DOHH2 (cell line): Measurements from ENCODE around the gene HTR2B.

Source experiments
- CTCF ChIP-seq: fragments of 200-600 bp; sonication (generic); IDR thresholded peaks from one replicate; pipeline ENCODE4 v1.5.1; 2014; ENCODE audit warnings: antibody characterized with exemption, mild to moderate bottlenecking, low read depth, low read length; ENCODE audit not compliant: poor library complexity, severe bottlenecking
- EZH2phosphoT487 ChIP-seq: fragments of 200-600 bp; sonication (generic); IDR thresholded peaks from 2 replicates; pipeline ENCODE4 v1.6.1; 2017; ENCODE audit warnings: borderline replicate concordance, mild to moderate bottlenecking, antibody characterized with exemption, low read length, moderate library complexity, mixed read lengths

DNA sequence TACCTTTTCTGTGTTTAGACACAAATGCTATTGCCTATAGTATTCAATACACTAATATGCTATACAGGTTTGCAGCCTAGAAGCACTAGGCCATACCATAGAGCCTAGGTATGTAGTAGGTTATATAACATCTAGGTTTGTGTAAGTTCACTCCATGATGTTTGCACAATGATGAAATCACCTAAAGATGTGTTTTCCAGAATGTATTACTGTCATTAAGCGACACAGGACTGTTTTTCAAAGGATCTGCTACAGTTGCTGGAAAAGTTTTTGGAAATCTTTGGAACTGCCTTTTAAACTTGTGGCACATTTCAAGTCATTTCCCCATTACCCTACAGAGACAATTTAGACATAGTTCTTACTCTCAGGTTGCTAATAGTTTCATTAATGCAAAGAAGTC, 58.9 kb downstream of the HTR2B start:
- TF ChIP-seq CTCF (no peak), EZH2phosphoT487 (no peak)
